GM20431 (cell line): ENCODE data around the gene PLXNB1.

Experiments used
- in situ Hi-C: fragments of 300-500 bp; cut with MseI, MboI; formaldehyde crosslinking; loops from one replicate; pipeline ENCODE4 v1.15.0; 2020; ENCODE audit warnings: low sequenced_read_pairs; ENCODE audit not compliant: unreplicated experiment

Gene PLXNB1

DNA sequence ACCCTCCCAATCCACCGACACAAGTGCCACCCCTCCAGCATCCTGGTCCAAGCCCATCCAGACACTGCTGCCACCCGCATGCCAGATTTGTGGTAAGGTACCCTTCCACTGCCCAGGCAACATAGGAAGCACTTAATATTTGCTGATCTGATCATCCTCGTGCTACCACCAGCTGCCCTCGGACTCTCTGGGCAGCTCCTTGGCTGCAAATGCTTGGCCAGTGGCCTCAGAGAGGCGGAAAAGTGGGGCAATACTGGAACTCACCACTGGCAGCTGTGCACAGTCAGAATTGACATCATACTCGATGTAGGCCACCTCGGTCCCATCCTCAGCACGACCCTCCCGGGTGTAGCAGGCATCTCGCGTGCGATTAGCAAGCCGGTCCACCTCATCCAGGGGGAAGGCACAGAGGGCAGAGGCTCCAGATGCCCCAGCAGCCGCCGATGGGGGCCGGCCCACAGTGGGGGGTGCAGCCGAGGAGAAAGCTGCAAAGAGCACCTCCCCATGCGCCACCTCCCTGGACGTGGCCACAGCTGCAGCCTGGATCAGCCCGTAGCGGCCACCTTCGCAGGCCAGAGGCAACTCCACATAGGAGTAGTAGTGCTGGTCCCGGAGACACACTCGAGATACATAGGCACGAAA lies 6.5 kb downstream of the PLXNB1 start:
- in situ Hi-C loops = no loop called here

- in situ Hi-C loops = no loop called here
These were observed 7.2 kb downstream of the PLXNB1 start for GRCh38 chr3:48422681-48423080.

DNA sequence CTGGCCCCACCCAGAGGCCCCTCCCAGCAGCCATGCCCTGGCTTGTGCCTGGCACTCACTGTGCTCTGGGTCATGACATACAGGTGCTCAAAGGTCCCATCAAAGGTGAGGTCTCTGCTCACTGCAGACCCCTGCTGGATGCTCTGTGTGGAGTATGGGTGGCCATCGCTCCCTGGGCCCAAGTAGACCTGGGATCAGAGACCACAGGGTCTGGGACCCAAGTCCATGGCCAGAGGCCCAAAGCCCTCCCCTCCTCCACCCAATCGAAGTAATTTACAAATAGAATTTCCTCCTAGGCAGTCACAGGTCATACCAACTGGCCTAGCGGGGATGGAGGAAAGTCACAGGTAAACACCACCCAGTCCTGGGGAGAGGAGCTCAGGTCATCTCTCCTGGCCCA lies 7.6 kb downstream of the PLXNB1 start:
- in situ Hi-C loops = no loop called here

DNA sequence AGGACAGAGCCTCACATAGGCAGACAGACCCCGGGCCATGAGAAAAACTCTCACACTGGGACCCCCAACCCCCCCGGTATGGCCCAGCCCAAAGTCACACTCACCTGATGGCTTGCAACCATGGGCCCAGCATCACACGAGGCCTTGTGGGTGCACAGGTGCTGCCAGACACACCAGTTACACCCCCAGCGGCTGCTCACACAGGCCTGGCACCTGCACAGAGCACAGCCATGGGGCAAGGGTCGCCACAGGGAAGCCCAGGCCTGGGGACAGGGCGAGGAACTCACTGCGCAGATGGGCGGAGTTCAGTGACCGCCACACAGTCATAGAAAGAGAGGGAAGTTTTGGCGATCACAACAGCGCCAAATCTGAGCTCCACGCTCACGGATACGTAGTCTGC lies 9.3 kb downstream of the PLXNB1 start:
- in situ Hi-C loops = no loop called here

- in situ Hi-C loops = no loop called here
These were observed 10.3 kb downstream of the PLXNB1 start for GRCh38 chr3:48419597-48419996.

DNA sequence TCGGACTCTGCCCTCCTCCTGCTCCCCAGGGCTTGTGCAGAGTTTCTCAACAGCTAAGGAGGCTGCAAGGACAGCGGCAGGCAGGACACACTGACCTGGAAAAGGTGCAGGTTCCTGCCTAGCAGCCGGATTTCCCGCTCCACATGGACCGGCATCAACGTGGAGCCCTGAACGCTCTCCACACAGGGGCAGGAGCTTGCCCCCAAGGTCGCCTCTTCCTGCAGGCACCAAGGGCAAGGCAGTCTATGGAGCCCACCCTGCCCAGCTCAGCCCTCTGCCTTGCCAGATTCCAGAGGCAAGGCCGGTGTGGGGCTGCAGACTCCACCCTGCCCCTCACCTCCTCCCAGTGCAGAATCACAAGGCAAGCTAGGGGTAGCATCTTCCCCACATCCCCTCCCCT lies 10.7 kb downstream of the PLXNB1 start:
- in situ Hi-C loops = no loop called here

DNA sequence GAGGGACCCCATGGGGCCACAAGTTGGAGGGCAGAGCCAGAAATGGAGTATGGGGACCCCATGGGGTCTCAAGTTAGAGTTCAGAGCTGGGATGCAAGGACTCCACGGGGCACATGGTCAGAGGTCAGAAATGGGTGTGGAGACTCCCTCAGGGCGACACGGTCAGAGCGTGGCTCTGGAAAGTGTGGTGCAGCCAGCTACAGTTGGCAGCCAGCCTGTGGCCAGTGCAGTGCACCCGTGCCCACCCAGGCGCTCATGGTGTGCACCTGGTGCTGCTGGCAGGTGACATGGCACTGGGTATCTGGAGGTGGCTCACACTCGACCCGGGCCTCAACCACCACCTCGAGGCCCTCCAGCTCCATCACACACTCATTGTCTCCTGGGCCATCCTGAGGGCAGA lies 11.2 kb downstream of the PLXNB1 start:
- in situ Hi-C loops = no loop called here

- in situ Hi-C loops = no loop called here
These were observed 11.7 kb downstream of the PLXNB1 start for GRCh38 chr3:48418140-48418539.

GRCh38 chr3:48417529-48418108 lies 12.3 kb downstream of the PLXNB1 start:
- in situ Hi-C loops = no loop called here

- in situ Hi-C loops = no loop called here
These were observed 13.3 kb downstream of the PLXNB1 start for GRCh38 chr3:48416546-48416945.

- in situ Hi-C loops = no loop called here
These were observed 13.8 kb downstream of the PLXNB1 start for GRCh38 chr3:48416091-48416505.

- in situ Hi-C loops = no loop called here
These were observed 14.5 kb downstream of the PLXNB1 start for GRCh38 chr3:48415251-48415953.

DNA sequence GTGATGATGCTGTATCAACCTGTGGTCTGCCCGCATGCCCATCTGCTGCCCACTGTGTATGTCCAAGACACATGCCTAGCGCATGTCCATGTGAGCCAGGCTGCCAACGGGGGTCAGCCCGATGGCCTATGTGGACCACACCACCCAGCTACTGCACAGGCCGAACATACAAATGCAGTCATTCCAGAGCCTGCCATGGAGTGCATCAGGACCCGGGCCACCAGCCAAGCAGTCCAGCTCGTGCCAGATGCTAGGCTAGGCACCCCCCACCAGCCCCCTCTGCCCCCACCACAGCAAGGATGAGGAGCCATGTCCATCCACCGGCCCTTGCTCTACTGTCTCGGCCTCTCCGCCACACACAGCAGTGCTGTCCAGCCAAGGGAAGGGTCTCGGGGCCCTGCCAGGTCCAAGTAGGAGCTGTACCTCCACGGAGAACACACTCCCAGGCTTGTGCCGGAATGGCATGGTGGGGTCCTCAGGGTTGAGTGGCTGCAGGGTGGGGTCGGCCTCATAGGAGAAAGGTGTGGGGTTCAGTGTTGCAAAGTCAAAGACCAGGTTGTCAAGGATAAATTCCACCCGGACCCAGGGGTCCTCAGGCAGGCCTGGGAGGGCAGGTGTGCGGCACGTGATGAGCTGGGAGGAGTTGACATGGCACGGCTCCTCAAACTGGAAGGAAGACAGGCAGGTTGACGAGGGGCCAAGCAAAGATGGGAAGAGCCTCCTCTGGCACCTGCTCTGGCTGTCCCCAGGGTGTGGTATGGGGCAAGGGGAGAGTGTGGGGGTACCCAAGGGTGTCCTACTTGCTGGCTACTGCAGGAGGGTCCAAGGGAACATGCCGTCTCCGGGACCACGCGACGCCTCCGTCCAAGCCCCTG lies 15.3 kb downstream of the PLXNB1 start:
- in situ Hi-C loops = no loop called here

DNA sequence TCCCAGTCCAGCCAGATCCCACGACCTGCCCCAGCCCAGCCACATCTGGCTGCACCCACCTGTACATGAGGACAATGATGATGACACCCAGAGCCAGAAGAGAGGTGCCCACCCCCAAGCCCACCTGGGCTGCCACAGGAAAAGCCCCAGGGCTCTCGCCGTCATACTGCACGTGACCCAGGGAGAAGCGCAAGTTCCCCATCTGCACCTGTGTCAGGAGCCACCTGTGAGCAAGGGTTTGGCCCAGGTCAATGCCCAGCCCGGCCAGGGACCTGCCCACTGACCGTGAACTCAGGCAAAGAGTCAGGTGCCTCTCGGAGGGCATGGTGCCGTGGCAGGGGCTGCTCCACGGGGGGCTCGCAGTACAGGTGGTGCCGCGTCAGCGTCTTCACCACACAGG lies 16.3 kb downstream of the PLXNB1 start:
- in situ Hi-C loops = no loop called here

- in situ Hi-C loops = no loop called here
These were observed 16.8 kb downstream of the PLXNB1 start for GRCh38 chr3:48413086-48413485.

DNA sequence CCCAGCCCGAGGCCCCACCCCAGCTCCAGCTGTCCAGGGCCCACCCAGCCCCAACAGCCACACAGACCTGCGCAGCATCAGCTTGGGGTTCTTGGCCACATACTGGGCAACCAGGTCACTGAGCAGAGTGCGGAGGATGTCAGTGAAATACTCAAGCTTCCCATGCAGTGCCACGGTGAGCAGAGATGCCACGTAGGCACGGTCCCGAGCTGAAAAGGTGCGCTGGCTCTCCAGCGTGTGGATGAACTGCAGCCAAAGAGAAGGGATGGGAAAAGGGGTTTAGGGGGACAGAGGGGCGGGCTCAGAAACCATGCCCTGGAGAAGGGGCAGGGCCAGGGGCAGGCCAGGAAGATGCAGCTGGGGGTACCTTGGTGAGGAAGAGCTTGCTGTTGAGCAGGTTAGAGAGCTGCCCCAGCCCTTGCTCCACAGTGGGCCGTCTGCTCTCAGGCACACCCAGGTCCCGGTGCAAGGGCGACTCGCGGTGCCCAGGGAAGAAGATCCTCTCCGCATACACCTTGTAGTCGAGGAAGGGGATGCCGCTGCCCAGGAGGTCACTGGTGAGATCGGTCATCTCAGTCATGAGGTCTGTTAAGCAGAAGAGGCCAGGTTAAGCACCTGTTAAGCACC lies 17.4 kb downstream of the PLXNB1 start:
- in situ Hi-C loops = no loop called here

DNA sequence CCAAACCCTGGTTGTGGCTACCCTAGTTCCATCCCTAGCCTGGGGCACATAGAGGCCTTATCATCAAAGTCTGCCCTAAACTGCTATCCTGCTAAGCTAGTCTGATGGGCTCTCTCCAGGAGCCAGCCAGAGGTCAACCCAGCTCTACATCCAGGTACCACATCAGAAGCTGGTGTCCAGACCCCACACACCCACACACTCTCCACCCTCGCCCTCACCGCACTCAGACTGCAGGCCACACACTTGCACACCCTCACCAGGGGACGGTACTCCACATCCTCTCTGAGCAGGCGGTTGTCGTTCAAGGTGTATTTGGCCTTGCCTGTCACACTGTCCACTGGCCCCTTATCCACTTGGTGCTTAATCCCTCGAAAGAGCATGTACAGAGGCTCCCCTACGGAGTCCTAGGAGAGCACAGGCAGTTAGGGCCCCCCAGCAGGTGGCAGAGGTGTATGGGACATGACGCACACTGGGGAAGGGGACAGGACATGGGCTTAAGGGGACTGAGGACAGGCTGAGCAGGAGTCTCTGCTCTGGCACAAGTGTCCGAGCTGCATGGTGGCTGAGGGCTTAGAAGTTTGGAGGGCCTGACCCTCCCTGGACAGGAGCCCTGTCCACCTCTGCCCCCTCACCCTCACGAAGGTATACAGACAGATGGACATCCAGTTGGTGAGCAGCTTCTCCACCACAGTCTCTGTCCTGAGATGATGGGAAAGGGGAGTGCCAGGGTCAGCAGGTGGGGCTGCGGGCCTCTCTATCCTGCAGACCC lies 18.1 kb downstream of the PLXNB1 start:
- in situ Hi-C loops = no loop called here

DNA sequence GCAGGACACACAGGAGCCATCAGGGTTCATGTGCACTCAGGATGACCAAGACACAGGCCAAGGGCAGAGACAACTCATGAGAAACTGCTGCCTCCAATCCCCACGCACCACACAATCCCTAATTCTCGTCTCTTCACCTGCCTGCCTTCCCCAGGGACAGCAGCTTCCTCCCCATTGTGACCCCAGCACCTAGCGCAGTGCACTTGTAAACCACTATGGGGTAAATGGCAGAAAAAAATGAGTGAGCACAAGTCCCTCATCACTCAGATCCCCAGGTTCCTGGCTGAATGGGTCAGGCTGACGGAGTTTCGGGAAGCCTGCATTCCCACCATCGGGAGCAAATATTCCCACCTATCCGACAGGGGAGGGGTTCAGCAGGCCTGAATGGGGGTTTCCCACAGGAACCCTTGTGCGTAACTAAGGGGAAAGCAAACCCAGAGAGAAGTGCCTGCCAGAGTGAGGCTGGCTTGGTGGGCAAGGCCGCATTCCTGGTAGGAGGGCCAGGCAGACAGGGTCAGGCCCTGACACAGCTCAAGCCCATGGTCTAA lies 18.8 kb downstream of the PLXNB1 start:
- in situ Hi-C loops = no loop called here
